ENCODE measurements around the gene PCDHA4.
"Not testable (repeated sequence)": the region's sequence is repeated elsewhere in the genome, so short reads cannot be mapped to it uniquely, and the experiment has no call there.

The PCDHA4 gene

DNA sequence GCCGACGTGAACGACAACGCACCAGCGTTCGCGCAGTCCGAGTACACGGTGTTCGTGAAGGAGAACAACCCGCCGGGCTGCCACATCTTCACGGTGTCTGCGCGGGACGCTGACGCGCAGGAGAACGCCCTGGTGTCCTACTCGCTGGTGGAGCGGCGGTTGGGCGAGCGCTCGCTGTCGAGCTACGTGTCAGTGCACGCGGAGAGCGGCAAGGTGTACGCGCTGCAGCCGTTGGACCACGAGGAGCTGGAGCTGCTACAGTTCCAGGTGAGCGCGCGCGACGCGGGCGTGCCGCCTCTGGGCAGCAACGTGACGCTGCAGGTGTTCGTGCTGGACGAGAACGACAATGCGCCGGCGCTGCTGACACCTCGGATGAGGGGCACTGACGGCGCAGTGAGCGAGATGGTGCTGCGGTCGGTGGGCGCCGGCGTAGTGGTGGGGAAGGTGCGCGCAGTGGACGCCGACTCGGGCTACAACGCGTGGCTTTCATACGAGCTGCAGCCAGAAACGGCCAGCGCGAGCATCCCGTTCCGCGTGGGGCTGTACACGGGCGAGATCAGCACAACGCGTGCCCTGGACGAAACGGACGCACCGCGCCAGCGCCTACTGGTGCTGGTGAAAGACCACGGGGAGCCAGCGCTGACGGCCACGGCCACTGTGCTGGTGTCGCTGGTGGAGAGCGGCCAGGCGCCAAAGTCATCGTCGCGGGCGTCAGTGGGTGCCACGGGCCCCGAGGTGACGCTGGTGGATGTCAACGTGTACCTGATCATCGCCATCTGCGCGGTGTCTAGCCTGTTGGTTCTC lies 43.2 kb downstream of the PCDHA4 start:
- not testable (repeated sequence) for H3K27ac ChIP-seq, H3K4me3 ChIP-seq

DNA sequence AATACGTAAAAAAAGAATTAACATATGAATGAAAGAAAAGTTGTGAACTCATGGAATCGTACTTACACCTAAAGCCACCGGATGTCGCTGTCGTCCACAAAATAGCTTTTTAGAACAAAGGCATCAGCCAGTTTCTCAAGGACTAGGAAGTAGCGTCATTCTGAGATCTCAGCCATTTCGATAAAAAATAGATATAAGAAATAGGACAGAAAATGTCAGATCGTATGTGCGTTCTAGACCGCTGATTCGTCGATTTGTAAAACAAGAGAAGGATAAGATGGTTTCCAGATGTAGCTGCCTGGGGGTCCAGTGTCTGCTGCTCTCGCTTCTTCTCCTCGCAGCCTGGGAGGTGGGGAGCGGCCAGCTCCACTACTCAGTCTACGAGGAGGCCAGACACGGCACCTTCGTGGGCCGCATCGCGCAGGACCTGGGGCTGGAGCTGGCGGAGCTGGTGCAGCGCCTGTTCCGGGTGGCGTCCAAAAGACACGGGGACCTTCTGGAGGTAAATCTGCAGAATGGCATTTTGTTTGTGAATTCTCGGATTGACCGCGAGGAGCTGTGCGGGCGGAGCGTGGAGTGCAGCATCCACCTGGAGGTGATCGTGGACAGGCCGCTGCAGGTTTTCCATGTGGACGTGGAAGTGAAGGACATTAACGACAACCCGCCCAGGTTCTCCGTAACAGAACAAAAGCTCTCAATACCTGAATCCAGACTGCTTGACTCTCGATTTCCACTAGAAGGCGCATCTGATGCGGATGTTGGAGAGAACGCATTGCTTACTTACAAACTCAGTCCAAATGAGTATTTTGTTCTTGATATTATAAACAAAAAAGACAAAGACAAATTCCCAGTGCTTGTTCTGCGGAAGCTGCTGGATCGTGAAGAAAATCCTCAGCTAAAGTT lies 49.2 kb downstream of the PCDHA4 start, which contains the start of gene PCDHA10:
PCDHA10 (plus strand) TSS at position 126 of the 903 bp plus-strand sequence; CDS start at position 278, 152 bp downstream.
- Histone ChIP-seq H3K27ac (no peak within 1 kb of the TSS), H3K4me3 (no peak within 1 kb of the TSS)

DNA sequence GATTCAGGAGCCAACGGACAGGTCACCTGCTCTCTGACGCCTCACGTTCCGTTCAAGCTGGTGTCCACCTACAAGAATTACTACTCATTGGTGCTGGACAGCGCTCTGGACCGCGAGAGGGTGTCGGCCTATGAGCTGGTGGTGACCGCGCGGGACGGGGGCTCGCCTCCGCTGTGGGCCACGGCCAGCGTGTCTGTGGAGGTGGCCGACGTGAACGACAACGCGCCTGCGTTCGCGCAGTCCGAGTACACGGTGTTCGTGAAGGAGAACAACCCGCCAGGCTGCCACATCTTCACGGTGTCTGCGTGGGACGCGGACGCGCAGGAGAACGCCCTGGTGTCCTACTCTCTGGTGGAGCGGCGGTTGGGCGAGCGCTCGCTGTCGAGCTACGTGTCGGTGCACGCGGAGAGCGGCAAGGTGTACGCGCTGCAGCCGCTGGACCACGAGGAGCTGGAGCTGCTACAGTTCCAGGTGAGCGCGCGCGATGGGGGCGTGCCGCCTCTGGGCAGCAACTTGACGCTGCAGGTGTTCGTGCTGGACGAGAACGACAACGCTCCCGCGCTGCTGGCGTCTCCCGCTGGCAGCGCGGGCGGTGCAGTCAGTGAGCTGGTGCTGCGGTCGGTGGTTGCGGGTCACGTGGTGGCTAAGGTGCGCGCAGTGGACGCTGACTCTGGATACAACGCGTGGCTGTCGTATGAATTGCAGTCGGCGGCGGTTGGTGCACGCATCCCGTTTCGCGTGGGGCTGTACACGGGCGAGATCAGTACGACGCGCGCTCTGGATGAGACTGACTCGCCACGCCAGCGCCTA lies 50.5 kb downstream of the PCDHA4 start:
- Histone ChIP-seq H3K27ac (no peak overlapping the region), H3K4me3 (no peak overlapping the region)

DNA sequence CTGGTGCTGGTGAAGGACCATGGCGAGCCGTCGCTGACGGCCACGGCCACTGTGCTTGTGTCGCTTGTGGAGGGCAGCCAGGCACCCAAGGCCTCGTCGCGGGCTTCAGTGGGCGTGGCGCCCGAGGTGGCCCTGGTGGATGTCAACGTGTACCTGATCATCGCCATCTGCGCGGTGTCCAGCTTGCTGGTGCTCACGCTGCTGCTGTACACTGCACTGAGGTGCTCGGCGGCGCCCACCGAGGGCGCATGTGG lies 51.0 kb downstream of the PCDHA4 start:
- Histone ChIP-seq H3K4me3 (no peak overlapping the region), H3K27ac (no peak overlapping the region)

DNA sequence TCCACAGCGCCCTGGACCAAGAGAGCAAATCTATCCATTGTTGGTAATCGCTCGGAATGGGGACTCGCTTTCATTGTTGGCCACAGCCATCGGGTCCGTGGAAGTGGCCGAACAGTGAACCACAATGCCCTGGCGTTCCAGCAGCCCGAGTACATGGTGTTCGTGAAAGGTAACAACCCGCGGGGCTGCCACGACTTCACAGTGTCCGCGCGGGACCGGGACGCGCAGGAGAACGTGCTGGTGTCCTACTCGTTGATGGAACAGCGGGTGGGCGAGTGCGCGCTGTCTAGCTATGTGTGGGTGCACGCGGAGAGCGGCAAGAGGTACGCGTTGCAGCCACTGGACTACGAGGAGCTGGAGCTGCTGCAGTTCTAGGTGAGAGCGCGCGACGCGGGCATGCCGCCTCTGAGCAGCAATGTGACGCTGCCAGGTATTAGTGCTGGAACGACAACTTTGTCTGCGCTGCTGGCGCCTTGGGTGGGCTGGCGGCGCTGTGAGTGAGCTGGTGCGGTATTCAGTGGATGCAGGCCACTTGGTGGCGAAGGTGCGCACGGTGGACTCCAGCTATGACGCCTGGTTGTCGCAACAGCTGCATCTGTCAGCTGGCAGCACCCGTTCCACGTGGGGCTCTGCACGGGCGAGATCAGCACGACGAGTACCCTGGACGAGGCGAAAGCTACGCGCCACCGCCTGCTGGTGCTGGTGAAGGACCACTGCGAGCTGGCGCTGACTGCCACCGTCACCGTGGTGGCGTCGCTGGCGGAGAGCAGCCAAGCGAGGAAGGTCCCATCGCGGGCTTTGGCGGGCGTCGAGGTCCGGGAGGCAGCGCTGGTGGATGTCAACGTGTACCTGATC lies 55.8 kb downstream of the PCDHA4 start:
- H3K4me3 ChIP-seq = no peak overlapping the region
- H3K27ac ChIP-seq = no peak overlapping the region

All from skin epidermis (tissue), 12 donors.